Retinal pigment epithelial cell (primary cell): ENCODE results near the gene NPEPL1.
"Not testable (repeated sequence)": the region's sequence is repeated elsewhere in the genome, so short reads cannot be mapped to it uniquely, and the experiment has no call there.

Experiments
- DNase-seq: peaks from one replicate; pipeline ENCODE4 v3.0.0-alpha.2; 2010; ENCODE audit warnings: low read depth
- H3K4me3 ChIP-seq: 2 replicates; pipeline ENCODE4 v1.5.1; 2011; ENCODE audit warnings: mild to moderate bottlenecking, low read length, control low read depth, moderate library complexity
- CTCF ChIP-seq: conservative IDR thresholded peaks from 2 replicates; pipeline ENCODE4 v1.5.1; 2011; ENCODE audit warnings: low read depth, low read length, control low read depth, inconsistent platforms

Gene NPEPL1

DNA sequence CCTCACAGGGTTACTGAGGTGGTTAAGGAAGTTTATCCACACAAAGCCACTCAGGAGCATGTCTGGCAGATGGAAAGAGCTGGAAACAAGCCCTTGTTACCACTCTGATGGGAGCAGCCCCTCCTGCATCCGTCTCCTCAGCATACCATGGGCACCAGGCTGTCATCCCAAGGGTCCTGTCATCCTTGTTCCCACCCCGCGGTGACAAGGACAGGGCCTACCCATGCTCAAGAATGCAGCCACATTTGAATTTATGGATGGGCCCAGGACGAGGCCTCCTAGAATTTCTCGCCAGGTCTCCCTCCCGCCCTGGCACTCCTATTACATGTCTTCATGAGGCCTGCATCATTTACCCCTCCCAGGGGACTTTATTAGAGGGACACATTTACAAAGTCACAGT is 60.0 kb downstream of the NPEPL1 start:
- no peak for TF ChIP-seq CTCF
- no peak overlapping the region for H3K4me3 ChIP-seq
- DNase-seq, result no peak

- TF ChIP-seq CTCF, result no peak
- DNase-seq, result no peak
These were observed 60.8 kb downstream of the NPEPL1 start for GRCh38 chr20:58753267-58753921.

GRCh38 chr20:58753922-58754551 is 61.4 kb downstream of the NPEPL1 start:
- TF ChIP-seq CTCF, result no peak
- H3K4me3 ChIP-seq, result no peak overlapping the region
- no peak for DNase-seq

More at GRCh38 chr20:58753267-58753921, 60.8 kb downstream of the NPEPL1 start:
- no peak overlapping the region for H3K4me3 ChIP-seq

DNA sequence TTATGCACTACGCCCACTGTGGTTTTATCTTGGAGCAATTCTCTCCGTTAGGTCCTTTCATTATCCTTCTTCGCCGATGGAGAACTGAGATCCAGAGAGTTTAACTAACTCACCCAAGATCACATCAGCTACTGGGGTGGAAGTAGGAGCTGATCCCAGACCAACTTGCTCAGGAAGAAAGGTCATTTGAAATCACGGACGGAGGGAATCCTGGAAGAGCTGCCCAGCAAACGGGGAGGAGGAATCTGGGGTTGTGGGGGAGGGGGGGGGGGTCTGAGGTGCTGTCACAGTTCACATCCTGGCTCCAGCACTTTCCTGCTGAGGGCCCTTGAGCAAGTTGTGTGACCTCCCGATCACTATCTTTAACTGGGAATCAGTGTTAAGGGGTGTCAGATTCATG is 62.0 kb downstream of the NPEPL1 start:
- TF ChIP-seq CTCF, result no peak
- DNase-seq, result no peak
- no peak overlapping the region for H3K4me3 ChIP-seq

- no peak overlapping the region for H3K4me3 ChIP-seq
- TF ChIP-seq CTCF, result no peak
- DNase-seq, result no peak
These were observed 62.6 kb downstream of the NPEPL1 start for GRCh38 chr20:58755062-58755697.

DNA sequence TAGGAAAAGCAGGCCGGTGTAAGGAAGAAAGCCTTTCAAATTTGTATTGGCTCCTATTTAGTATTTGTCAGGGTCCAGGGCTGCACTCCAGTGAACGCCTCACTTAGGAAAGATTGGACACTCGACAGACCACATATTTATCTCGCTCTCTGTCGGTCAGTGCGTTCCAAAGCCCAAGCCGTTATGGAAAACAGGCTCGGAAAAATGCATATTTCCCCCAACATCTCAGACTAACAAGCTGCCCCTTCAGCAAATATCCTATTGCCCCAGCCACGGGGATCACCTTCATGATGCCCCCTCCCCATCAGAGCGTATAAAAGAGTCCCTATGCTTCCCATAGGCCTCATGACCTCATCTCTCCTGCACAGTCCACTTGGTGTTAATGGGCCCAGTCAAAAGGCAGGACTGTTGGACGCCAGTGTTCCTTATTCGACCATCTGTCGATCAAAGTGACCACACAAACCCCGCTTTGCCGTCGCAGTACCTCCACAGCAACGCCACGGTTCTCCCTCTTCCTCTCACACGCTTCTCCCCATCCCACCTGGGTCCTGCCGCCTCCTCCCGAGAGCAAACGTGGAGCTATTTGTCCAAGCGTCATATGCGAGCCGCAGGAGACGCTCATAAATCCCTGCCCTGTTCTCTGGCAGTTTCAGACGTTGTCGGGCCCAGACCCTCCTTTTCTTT is 63.3 kb downstream of the NPEPL1 start:
- TF ChIP-seq CTCF, result no peak
- no peak for DNase-seq
- H3K4me3 ChIP-seq, result no peak overlapping the region

GRCh38 chr20:58756450-58756775 is 63.8 kb downstream of the NPEPL1 start:
- no peak for DNase-seq
- no peak overlapping the region for H3K4me3 ChIP-seq
- TF ChIP-seq CTCF, result no peak

GRCh38 chr20:58757647-58758046 is 65.0 kb downstream of the NPEPL1 start:
- H3K4me3 ChIP-seq, DNase-seq: not testable (repeated sequence)
